GM18526 (cell line): ENCODE results near the gene ZNF429.

Experiments used
- POLR2A ChIP-seq: IDR thresholded peaks from 3 replicates; pipeline ENCODE4 v1.6.1; 2011; ENCODE audit not compliant: insufficient read length; ENCODE audit errors: extremely low read depth

ZNF429 gene

GRCh38 chr19:21505459-21506451, at the start of gene ZNF429:
TSS of gene ZNF429 (plus strand) at chr19:21505602. CDS start at chr19:21505772, 170 bp downstream.
- peak; percentile 66 for TF ChIP-seq POLR2A

GRCh38 chr19:21460686-21461085, 44.7 kb upstream of the ZNF429 start:
- no peak for TF ChIP-seq POLR2A

- TF ChIP-seq POLR2A = no peak
These were observed 42.9 kb upstream of the ZNF429 start for GRCh38 chr19:21462540-21462939.

- no peak for TF ChIP-seq POLR2A
These were observed 41.8 kb upstream of the ZNF429 start for GRCh38 chr19:21463449-21464105.

GRCh38 chr19:21466627-21467026, 38.8 kb upstream of the ZNF429 start:
- no peak for TF ChIP-seq POLR2A

- TF ChIP-seq POLR2A = no peak
These were observed 36.6 kb upstream of the ZNF429 start for GRCh38 chr19:21468791-21469190.

- no peak for TF ChIP-seq POLR2A
These were observed 32.9 kb upstream of the ZNF429 start for GRCh38 chr19:21472507-21472906.

GRCh38 chr19:21474671-21475181, 30.7 kb upstream of the ZNF429 start:
- no peak for TF ChIP-seq POLR2A

GRCh38 chr19:21482863-21483276, 22.5 kb upstream of the ZNF429 start:
- TF ChIP-seq POLR2A = no peak

GRCh38 chr19:21483589-21484170, 21.7 kb upstream of the ZNF429 start:
- TF ChIP-seq POLR2A = no peak

- no peak for TF ChIP-seq POLR2A
These were observed 20.8 kb upstream of the ZNF429 start for GRCh38 chr19:21484631-21485030.

- no peak for TF ChIP-seq POLR2A
These were observed 19.5 kb upstream of the ZNF429 start for GRCh38 chr19:21485926-21486325.

GRCh38 chr19:21487969-21488368, 17.4 kb upstream of the ZNF429 start:
- no peak for TF ChIP-seq POLR2A

- TF ChIP-seq POLR2A = no peak
These were observed 14.3 kb upstream of the ZNF429 start for GRCh38 chr19:21491146-21491545.
